Mammary epithelial cell (primary cell): ENCODE results near the gene SERPINA6.

ENCODE experiments used
- EZH2 ChIP-seq: IDR thresholded peaks from 2 replicates; pipeline ENCODE4 v1.6.1; 2012; ENCODE audit warnings: low read length, inconsistent platforms, borderline replicate concordance
- TF ChIP-seq, protein P1 (sequence below), 2 donors: IDR thresholded peaks in 1 of 2; conservative IDR thresholded peaks in 1 of 2; 2 replicates each; pipeline ENCODE4 v1.5.1; 2011 to 2012; ENCODE audit warnings: inconsistent platforms in 2 of 2, low read length in 2 of 2, mild to moderate bottlenecking in 2 of 2, control low read depth in 1 of 2, low read depth in 1 of 2; ENCODE audit not compliant: insufficient read depth in 1 of 2; ENCODE audit errors: extremely low read depth in 1 of 2

DNA sequence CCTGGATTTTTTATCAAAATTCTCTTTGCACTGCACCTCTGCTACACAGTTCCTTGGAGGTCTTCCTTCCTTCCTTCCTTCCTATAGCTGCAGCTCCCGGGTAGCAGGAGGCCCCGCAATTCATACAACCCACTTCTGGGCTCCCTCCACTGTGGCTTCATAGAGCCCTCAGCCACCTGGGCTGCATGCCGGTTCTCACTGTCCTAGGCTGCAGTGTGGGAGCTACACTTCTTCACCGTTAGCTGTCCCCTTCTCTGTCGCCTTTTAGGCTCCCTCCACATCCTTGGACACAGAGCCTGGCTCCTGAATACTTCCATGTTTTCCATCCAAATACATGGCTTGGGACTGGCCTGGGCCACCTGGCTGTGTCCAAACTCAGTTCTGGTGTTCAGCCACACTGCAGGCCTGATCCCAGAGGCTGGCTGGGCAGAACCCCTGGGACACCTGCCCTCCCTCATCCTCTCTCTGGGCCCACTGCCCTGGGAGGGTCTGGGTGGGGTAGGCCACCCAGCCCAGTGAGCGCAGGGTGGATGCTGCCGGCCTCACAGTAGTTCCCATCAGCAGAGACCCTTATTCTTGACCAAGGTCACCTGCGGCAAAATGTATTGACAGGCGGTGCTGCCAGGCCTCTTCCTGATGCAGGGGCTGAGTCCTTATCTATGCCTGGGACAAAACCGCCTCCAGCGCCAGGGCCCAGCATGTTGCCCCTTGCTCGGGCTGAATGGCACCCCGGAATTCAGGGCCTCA, 31.8 kb downstream of the SERPINA6 start:
- TF ChIP-seq, protein P1, sequence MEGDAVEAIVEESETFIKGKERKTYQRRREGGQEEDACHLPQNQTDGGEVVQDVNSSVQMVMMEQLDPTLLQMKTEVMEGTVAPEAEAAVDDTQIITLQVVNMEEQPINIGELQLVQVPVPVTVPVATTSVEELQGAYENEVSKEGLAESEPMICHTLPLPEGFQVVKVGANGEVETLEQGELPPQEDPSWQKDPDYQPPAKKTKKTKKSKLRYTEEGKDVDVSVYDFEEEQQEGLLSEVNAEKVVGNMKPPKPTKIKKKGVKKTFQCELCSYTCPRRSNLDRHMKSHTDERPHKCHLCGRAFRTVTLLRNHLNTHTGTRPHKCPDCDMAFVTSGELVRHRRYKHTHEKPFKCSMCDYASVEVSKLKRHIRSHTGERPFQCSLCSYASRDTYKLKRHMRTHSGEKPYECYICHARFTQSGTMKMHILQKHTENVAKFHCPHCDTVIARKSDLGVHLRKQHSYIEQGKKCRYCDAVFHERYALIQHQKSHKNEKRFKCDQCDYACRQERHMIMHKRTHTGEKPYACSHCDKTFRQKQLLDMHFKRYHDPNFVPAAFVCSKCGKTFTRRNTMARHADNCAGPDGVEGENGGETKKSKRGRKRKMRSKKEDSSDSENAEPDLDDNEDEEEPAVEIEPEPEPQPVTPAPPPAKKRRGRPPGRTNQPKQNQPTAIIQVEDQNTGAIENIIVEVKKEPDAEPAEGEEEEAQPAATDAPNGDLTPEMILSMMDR (conservative IDR thresholded peaks at IDR 0.05 in 1 of 2, IDR thresholded peaks at IDR 0.05 in 1 of 2; ENCODE audit: extremely low read depth in 1 of 2, insufficient read depth in 1 of 2, low read depth in 1 of 2, low read length in 2 of 2), result no peak
- no peak for TF ChIP-seq EZH2
